Psoas muscle (tissue), 8 donors: ENCODE results near the gene MAP7. TPM values are rescaled to one million over a fixed set of nuclear protein-coding genes. Genes with fewer than 3 reads are reported as not detected.

Experiments
- ATAC-seq, 4 donors: fragments of 200-7000 bp; cut with Tn5 transposase; one replicate each; pipeline ENCODE4 v1.9.1; 2020; ENCODE audit warnings: moderate library complexity in 3 of 4, mild to moderate bottlenecking in 2 of 4
- DNase-seq, 2 donors: peaks; one replicate each; pipeline ENCODE4 v3.0.0-alpha.2; 2020
- H3K27ac ChIP-seq: fragments of 200-600 bp; one replicate; pipeline ENCODE4 v1.8.0; 2022
- H3K27me3 ChIP-seq, 3 donors: fragments of 200-600 bp in 1 of 3; one replicate each; pipeline versions ENCODE4 v1.6.1 to v1.8.0; 2013 to 2022; ENCODE audit warnings: low read length in 2 of 3, mild to moderate bottlenecking in 2 of 3, moderate library complexity in 1 of 3; ENCODE audit not compliant: insufficient read depth in 3 of 3
- H3K36me3 ChIP-seq, 2 donors: fragments of 200-600 bp in 1 of 2; one replicate each; pipeline versions ENCODE4 v1.6.1 to v1.8.0; 2013 to 2022; ENCODE audit warnings: low read depth in 1 of 2, mild to moderate bottlenecking in 1 of 2, moderate library complexity in 1 of 2; ENCODE audit not compliant: insufficient read depth in 1 of 2
- H3K4me1 ChIP-seq: fragments of 200-600 bp; one replicate; pipeline ENCODE4 v1.8.0; 2022
- H3K4me3 ChIP-seq: fragments of 200-600 bp; one replicate; pipeline ENCODE4 v1.8.0; 2022; ENCODE audit warnings: mild to moderate bottlenecking
- H3K9me3 ChIP-seq: fragments of 200-600 bp; one replicate; pipeline ENCODE4 v1.8.0; 2022
- WGBS, 3 donors: extraction: QIAGEN DNeasy Blood & Tissue Kit; methylation state at CpG; one replicate each; pipeline versions ENCODE4 v1.1.6 to v1.1.7; 2013; 5-methylcytosine and 5-hydroxymethylcytosine counted together
- intact Hi-C, 2 donors: fragments of 100-400 bp; cut with DNase I; formaldehyde crosslinking; loops; one replicate each; pipeline versions ENCODE4 v1.11.0 to v1.14.2; 2022
- polyA plus RNA-seq, 3 donors: library from polyadenylated mRNA; stranded (reverse); fragments of 200-250 nt; gene quantifications; one replicate each; pipeline ENCODE4 v1.2.3, GENCODE V29; 2013
- total RNA-seq, 4 donors: library from RNA; stranded (reverse); fragmentation: NEBNext Ultra II Directional in 2 of 4; extraction: Animal tissue kit (Norgen Biotek cat#: 25700) in 2 of 4; gene quantifications; one replicate each; pipeline versions ENCODE4 v1.2.1 to v1.2.4, GENCODE V29; 2021 to 2023
- TF ChIP-seq, protein P1 (sequence below): fragments of 200-600 bp; IDR thresholded peaks from one replicate; pipeline ENCODE4 v1.8.0; 2022; ENCODE audit warnings: antibody characterized with exemption
- donor health status: healthy with polysubstance abuse.
- donor health status: DM: no; HTN: no; CAD: no; lungs with moderate emphysema.
- donor health status: Bipolar disorder and iron deficiency.
- donor health status: healthy.
- donor health status: DM: yes; HTN: yes; CAD: no.
- donor health status: DM: no; HTN: no; CAD: no.
- donor health status: DM: no; HTN: no; CAD: no.
- donor health status: DM: yes; HTN: yes; CAD: no.

The MAP7 gene
- total and polyA plus RNA-seq, 7 donors = 0.10 to 0.94 (median 0.32) TPM

DNA sequence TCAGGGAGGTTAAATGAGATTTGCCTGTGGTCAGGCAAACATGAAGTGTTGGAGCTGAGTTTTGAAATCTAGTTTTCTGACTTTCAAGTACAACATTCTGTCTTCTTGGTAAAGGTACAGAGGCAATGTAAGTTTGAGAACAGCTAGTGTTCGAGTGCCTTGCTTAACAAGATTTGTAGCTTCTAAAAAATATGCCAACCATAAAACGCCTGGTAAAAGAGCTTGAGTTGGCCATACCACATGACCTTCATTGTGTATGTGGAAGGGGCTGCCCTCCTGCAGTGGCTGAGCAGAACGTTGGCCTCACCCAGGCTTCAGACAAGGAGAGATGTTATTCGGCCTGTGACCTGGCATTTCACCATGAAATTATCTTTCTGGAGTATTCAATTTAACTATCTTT is 86.5 kb downstream of the MAP7 start:
- Histone ChIP-seq H3K9me3 (no peaks in the 10 kb centered on the region), H3K4me1 (no peaks in the 10 kb centered on the region), H3K27ac (no peak overlapping the region), H3K36me3 (no peaks in the 10 kb centered on the region), H3K4me3 (no peak overlapping the region), H3K27me3 (no peaks in the 10 kb centered on the region)
- WGBS, 3 donors = 60 to 64% (median 61%) methylated on average over 4 of the region's 4 CpGs
- ATAC-seq (no peak), DNase-seq (no peak)
- intact Hi-C loops = no loop called here
- TF ChIP-seq, protein P1, sequence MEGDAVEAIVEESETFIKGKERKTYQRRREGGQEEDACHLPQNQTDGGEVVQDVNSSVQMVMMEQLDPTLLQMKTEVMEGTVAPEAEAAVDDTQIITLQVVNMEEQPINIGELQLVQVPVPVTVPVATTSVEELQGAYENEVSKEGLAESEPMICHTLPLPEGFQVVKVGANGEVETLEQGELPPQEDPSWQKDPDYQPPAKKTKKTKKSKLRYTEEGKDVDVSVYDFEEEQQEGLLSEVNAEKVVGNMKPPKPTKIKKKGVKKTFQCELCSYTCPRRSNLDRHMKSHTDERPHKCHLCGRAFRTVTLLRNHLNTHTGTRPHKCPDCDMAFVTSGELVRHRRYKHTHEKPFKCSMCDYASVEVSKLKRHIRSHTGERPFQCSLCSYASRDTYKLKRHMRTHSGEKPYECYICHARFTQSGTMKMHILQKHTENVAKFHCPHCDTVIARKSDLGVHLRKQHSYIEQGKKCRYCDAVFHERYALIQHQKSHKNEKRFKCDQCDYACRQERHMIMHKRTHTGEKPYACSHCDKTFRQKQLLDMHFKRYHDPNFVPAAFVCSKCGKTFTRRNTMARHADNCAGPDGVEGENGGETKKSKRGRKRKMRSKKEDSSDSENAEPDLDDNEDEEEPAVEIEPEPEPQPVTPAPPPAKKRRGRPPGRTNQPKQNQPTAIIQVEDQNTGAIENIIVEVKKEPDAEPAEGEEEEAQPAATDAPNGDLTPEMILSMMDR = no peak

DNA sequence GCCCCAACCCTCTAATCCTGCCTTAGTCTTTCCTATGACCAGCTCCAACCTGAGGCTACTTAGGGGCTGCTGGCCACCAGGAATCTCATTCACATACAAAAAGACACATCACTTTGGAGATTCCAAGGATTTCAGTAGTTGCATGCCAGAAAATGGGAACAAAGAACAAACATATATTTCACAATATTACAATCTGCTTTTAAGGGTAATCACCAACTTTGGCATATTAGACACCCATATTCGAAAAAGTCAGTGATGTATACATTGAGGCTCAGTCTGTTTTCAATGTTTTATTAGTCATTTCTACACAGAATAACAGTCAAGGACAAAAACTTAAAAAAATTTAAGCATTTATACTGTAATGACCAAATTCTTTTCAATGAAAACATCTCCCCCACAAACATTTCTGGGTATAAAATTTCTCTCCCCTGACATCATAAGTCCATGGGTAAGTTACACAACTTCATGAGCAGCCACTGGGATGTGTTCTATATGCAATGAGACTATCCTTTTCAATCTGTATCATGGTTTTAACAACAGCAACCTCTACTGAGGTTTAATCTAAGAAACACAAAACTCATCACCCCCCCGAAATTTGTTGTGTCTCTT is 103.5 kb downstream of the MAP7 start:
- DNase-seq = no peak
- no peaks in the 10 kb centered on the region for H3K36me3 ChIP-seq
- no peak overlapping the region for H3K4me3 ChIP-seq
- 57 to 74% (median 67%) methylated on average over 2 of the region's 2 CpGs for WGBS, 3 donors
- H3K4me1 ChIP-seq = no peaks in the 10 kb centered on the region
- TF ChIP-seq, protein P1 = no peak
- peaks cover 9% of the 10 kb centered on the region for H3K9me3 ChIP-seq
- H3K27ac ChIP-seq = no peak overlapping the region
- H3K27me3 ChIP-seq = no peaks in the 10 kb centered on the region
- intact Hi-C loops = loop anchor here in 1 of 2 donors (5.0 kb wide), 1 partner anchor 1596 kb away; no protein-coding TSS in a partner anchor
- ATAC-seq = no peak

DNA sequence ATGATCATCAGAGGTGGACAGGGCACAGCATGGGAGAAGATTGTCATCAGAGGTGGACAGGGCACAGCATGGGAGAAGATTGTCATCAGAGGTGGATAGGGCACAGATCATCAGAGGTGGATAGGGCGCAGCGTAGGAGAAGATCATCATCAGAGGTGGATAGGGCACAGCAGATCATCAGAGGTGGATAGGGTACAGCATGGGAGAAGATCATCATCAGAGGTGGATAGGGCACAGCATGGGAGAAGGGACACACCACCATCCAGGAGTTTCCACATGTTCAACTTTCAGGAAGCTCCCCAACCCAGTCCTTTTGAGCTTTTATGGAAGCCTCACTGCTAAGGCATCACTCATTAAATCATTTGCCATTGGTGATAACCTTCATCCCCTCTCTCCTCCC is 104.1 kb downstream of the MAP7 start:
- Histone ChIP-seq H3K36me3 (no peaks in the 10 kb centered on the region), H3K27me3 (no peaks in the 10 kb centered on the region), H3K4me3 (no peak overlapping the region), H3K27ac (no peak overlapping the region), H3K4me1 (no peaks in the 10 kb centered on the region), H3K9me3 (peaks cover 3% of the 10 kb centered on the region)
- TF ChIP-seq, protein P1 = no peak
- WGBS, 3 donors = 93 to 100% (median 100%) methylated on average over 2 of the region's 2 CpGs
- DNase-seq = no peak
- no peak for ATAC-seq
- intact Hi-C loops = loop anchor here in 1 of 2 donors (5.0 kb wide), 1 partner anchor 1596 kb away; no protein-coding TSS in a partner anchor

DNA sequence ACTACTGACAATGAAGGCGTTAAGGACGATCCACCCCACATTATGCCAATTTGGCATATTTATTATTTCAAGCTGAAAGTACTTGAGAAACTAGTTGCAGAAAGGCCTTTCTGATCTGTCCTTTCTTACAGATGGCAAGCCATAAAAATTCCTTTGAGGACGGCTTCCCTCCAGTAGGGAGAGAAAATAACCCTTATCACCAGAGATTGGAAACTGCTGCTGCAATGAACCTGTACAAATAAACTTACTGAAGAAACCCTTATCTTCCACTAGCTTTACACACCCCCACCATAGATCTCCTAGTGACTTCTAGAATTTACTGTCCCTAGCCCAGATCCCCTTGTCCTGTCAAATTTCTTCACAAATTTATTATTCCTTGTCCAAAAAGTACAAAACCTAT is 105.2 kb downstream of the MAP7 start:
- Histone ChIP-seq H3K36me3 (no peaks in the 10 kb centered on the region), H3K27ac (no peak overlapping the region), H3K27me3 (no peaks in the 10 kb centered on the region), H3K4me1 (no peaks in the 10 kb centered on the region), H3K9me3 (no peaks in the 10 kb centered on the region), H3K4me3 (no peak overlapping the region)
- 47 to 59% (median 52%) methylated on average over 3 of the region's 3 CpGs for WGBS, 3 donors
- intact Hi-C loops = loop anchor here in 1 of 2 donors (5.0 kb wide), 1 partner anchor 1597 kb away; no protein-coding TSS in a partner anchor
- no peak for ATAC-seq
- TF ChIP-seq, protein P1 = no peak
- DNase-seq = no peak

DNA sequence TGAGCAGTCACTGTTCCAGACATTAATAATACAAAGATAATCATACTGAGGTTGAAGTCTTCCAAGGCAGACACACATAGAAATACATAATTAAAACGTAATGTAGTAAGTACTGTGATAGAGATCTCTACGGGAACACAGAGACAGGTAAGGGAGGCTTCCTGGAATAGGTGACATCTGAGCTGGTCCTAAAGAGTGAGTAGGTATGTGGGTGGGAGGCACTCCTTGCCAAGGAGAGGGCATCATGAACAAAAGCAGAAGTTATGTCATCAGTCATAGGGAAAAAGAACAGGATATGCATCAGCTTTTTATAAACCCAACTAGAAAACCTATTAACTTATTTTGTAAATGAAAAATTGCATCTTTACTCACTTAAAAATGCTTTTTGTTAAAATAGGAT is 110.0 kb downstream of the MAP7 start:
- Histone ChIP-seq H3K9me3 (no peaks in the 10 kb centered on the region), H3K27me3 (no peaks in the 10 kb centered on the region), H3K4me3 (no peak overlapping the region), H3K4me1 (no peaks in the 10 kb centered on the region), H3K36me3 (no peaks in the 10 kb centered on the region), H3K27ac (no peak overlapping the region)
- no peak for ATAC-seq
- 82 to 85% (median 83%) methylated on average over 2 of the region's 2 CpGs for WGBS, 3 donors
- DNase-seq = no peak
- intact Hi-C loops = no loop called here
- TF ChIP-seq, protein P1 = no peak
